B cell (primary cell): ENCODE measurements around the gene RHBDF1.

Experiments used
- EZH2 ChIP-seq: IDR thresholded peaks from 2 replicates; pipeline ENCODE4 v1.6.1; 2012; ENCODE audit warnings: borderline replicate concordance, low read depth, mild to moderate bottlenecking, moderate library complexity, low read length; ENCODE audit not compliant: insufficient read depth, poor library complexity, severe bottlenecking
- TF ChIP-seq, protein P1 (sequence below): fragments of 200-600 bp; IDR thresholded peaks from one replicate; pipeline ENCODE4 v1.8.0; 2022; ENCODE audit warnings: antibody characterized with exemption, mild to moderate bottlenecking

DNA sequence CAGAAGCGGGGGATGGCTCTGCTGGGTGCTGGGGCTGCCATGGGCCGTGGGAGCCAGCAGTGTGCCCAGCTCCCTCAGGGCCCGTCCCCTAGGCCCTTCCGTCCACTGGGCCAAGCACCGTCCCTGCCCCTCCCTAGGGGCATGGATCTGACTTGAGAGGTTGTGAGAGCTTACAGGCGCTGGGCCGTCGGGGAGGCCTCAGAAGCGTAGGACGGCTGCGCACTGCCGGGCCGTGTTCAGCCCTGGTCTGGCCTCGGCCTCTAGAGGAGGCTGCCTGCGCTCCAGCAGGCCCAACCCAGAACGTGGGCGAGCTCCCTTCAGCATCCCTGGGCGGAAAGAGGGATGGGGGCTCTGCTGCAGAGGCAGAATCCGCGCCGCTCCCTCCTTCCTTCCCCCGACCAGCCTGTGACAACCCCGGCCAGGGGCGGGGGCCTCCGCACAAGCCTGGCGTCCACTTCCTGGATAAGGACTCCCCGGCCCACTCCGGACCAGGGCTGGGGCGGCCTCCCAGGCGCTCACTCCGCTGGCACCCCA lies 4.9 kb upstream of the RHBDF1 start:
- TF ChIP-seq, protein P1, sequence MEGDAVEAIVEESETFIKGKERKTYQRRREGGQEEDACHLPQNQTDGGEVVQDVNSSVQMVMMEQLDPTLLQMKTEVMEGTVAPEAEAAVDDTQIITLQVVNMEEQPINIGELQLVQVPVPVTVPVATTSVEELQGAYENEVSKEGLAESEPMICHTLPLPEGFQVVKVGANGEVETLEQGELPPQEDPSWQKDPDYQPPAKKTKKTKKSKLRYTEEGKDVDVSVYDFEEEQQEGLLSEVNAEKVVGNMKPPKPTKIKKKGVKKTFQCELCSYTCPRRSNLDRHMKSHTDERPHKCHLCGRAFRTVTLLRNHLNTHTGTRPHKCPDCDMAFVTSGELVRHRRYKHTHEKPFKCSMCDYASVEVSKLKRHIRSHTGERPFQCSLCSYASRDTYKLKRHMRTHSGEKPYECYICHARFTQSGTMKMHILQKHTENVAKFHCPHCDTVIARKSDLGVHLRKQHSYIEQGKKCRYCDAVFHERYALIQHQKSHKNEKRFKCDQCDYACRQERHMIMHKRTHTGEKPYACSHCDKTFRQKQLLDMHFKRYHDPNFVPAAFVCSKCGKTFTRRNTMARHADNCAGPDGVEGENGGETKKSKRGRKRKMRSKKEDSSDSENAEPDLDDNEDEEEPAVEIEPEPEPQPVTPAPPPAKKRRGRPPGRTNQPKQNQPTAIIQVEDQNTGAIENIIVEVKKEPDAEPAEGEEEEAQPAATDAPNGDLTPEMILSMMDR: no peak
- TF ChIP-seq EZH2: no peak
